HCT116 (cell line): ENCODE measurements around the gene CUX1. TPM values are rescaled to one million over a fixed set of nuclear protein-coding genes. Genes with fewer than 3 reads are reported as not detected.

ENCODE experiments used
- ATAC-seq: fragments of 200-7000 bp; cut with Tn5 transposase; 2 replicates; pipeline ENCODE4 v1.9.1; 2020; ENCODE audit warnings: mild to moderate bottlenecking, moderate library complexity
- BruUV-seq: library from RNA; stranded (reverse); fragments of 400-500 nt; replicated peaks from 2 replicates; lab custom pipeline; 2021; lab: Mats Ljungman, UMichigan
- CTCF ChIA-PET: fragments of 300-600 bp; sonication (Branson Sonifier 250); formaldehyde crosslinking; loops from one replicate; lab custom pipeline; 2021; ENCODE audit warnings: antibody characterized with exemption; lab: Charles Lee
- POLR2A ChIA-PET: fragments of 300-600, 350-600 bp; sonication (Branson Sonifier 250); formaldehyde crosslinking; loops from one replicate; lab custom pipeline; 2021; ENCODE audit warnings: antibody characterized with exemption; lab: Charles Lee
- RAD21 ChIA-PET, 2 experiments: fragments of 300-600 bp; sonication (Branson Sonifier 250); formaldehyde crosslinking; loops; one replicate each; lab custom pipeline; 2023; ENCODE audit warnings: low total read pairs in 2 of 2; ENCODE audit not compliant: uncharacterized antibody in 2 of 2, unreplicated experiment in 2 of 2, low non-redundant PET in 1 of 2; lab: Charles Lee
- DNase-seq: peaks from one replicate; pipeline ENCODE4 v3.0.0-alpha.2; 2010; ENCODE audit warnings: low read depth, low spot score
- H2AFZ ChIP-seq: fragments of 200-600 bp; shearing (Covaris generic), sonication (generic); 2 replicates; pipeline ENCODE4 v1.6.1; 2017; ENCODE audit warnings: low read depth, mixed run types, mixed read lengths, antibody characterized with exemption, low read length; ENCODE audit not compliant: poor library complexity, severe bottlenecking
- H3K27ac ChIP-seq: 2 replicates; pipeline ENCODE4 v1.5.1; 2012; ENCODE audit warnings: low read depth, low read length
- H3K27me3 ChIP-seq: fragments of 200-600 bp; sonication (generic); 2 replicates; pipeline ENCODE4 v1.6.1; 2016; ENCODE audit warnings: mixed run types, low read length, mixed read lengths; ENCODE audit not compliant: insufficient read depth
- H3K36me3 ChIP-seq, 2 experiments: fragments of 200-500 bp in 1 of 2; fragments of 200-600 bp in 1 of 2; sonication (Bioruptor generic) in 1 of 2; sonication (generic) in 1 of 2; 2 replicates each; pipeline versions ENCODE4 v1.5.1 to v1.6.1; 2014 to 2016; ENCODE audit warnings: low read length in 2 of 2, inconsistent platforms in 1 of 2, mixed read lengths in 1 of 2, mixed run types in 1 of 2; ENCODE audit not compliant: insufficient read depth in 2 of 2, control insufficient read depth in 1 of 2
- H3K4me1 ChIP-seq, 2 experiments: fragments of 200-600 bp in 1 of 2; sonication (generic) in 1 of 2; 2 replicates each; pipeline versions ENCODE4 v1.5.1 to v1.6.1; 2012 to 2017; ENCODE audit warnings: low read length in 2 of 2, inconsistent platforms in 1 of 2, mild to moderate bottlenecking in 1 of 2, mixed read lengths in 1 of 2, mixed run types in 1 of 2, moderate library complexity in 1 of 2; ENCODE audit not compliant: insufficient read depth in 2 of 2, control insufficient read depth in 1 of 2
- H3K4me2 ChIP-seq: fragments of 200-600 bp; sonication (generic); 2 replicates; pipeline ENCODE4 v1.6.1; 2017; ENCODE audit warnings: mixed run types, low read length, mixed read lengths
- H3K4me3 ChIP-seq, 2 experiments: fragments of 200-600 bp in 1 of 2; sonication (generic) in 1 of 2; replicated peaks in 1 of 2; 2 replicates each; pipeline ENCODE4 v1.5.1; 2011 to 2016; ENCODE audit warnings: low read length in 2 of 2, control low read depth in 1 of 2, low read depth in 1 of 2, mild to moderate bottlenecking in 1 of 2, mixed read lengths in 1 of 2, mixed run types in 1 of 2
- H3K79me2 ChIP-seq: fragments of 200-600 bp; sonication (generic); 2 replicates; pipeline ENCODE4 v1.6.1; 2017; ENCODE audit warnings: mild to moderate bottlenecking, mixed run types, low read length, moderate library complexity, mixed read lengths; ENCODE audit not compliant: insufficient read depth
- H3K9ac ChIP-seq: fragments of 200-600 bp; sonication (generic); 2 replicates; pipeline ENCODE4 v1.6.1; 2016; ENCODE audit warnings: low read length, mixed read lengths
- H3K9me2 ChIP-seq: fragments of 200-600 bp; sonication (generic), shearing (Covaris generic); 2 replicates; pipeline ENCODE4 v1.6.1; 2017; ENCODE audit warnings: mixed run types, mild to moderate bottlenecking, moderate library complexity; ENCODE audit not compliant: insufficient read depth
- H3K9me3 ChIP-seq, 2 experiments: fragments of 200-500 bp in 1 of 2; fragments of 200-600 bp in 1 of 2; sonication (Bioruptor generic) in 1 of 2; sonication (generic) in 1 of 2; 2 replicates each; pipeline ENCODE4 v1.6.1; 2014 to 2017; ENCODE audit warnings: low read length in 2 of 2, mixed read lengths in 2 of 2, inconsistent platforms in 1 of 2, low read depth in 1 of 2, mild to moderate bottlenecking in 1 of 2, mixed run types in 1 of 2, moderate library complexity in 1 of 2; ENCODE audit not compliant: control insufficient read depth in 1 of 2, insufficient read depth in 1 of 2
- H4K20me1 ChIP-seq: fragments of 200-600 bp; sonication (generic), shearing (Covaris generic); 2 replicates; pipeline ENCODE4 v1.6.1; 2017; ENCODE audit warnings: mixed run types, mild to moderate bottlenecking, moderate library complexity; ENCODE audit not compliant: insufficient read depth
- ATF3 ChIP-seq: IDR thresholded peaks from 2 replicates; pipeline ENCODE4 v1.6.1; 2012
- CBX3 ChIP-seq: IDR thresholded peaks from 2 replicates; pipeline ENCODE4 v1.6.1; 2012; ENCODE audit warnings: low read depth
- CEBPB ChIP-seq: IDR thresholded peaks from 2 replicates; pipeline ENCODE4 v1.6.1; 2012; ENCODE audit warnings: low read depth
- CTCF ChIP-seq, 3 experiments: fragments of 200-600 bp in 1 of 3; sonication (generic) in 1 of 3; IDR thresholded peaks in 2 of 3; conservative IDR thresholded peaks in 1 of 3; 2 replicates each; pipeline ENCODE4 v1.5.1; 2012 to 2017; ENCODE audit warnings: low read depth in 2 of 3, low read length in 2 of 3, antibody characterized with exemption in 1 of 3, borderline replicate concordance in 1 of 3, control low read depth in 1 of 3, mild to moderate bottlenecking in 1 of 3, mixed read lengths in 1 of 3, mixed run types in 1 of 3, moderate library complexity in 1 of 3; ENCODE audit not compliant: insufficient read depth in 1 of 3
- EGR1 ChIP-seq: IDR thresholded peaks from 2 replicates; pipeline ENCODE4 v1.6.1; 2012; ENCODE audit warnings: low read depth
- ELF1 ChIP-seq: IDR thresholded peaks from 2 replicates; pipeline ENCODE4 v1.6.1; 2012; ENCODE audit warnings: low read depth, borderline replicate concordance
- EZH2 ChIP-seq: fragments of 200-600 bp; sonication (generic); IDR thresholded peaks from 2 replicates; pipeline ENCODE4 v1.6.1; 2017; ENCODE audit warnings: antibody characterized with exemption, mixed run types
- EZH2phosphoT487 ChIP-seq: fragments of 200-600 bp; IDR thresholded peaks from 2 replicates; pipeline ENCODE4 v1.6.1; 2018; ENCODE audit warnings: antibody characterized with exemption, borderline replicate concordance
- JUND ChIP-seq: IDR thresholded peaks from 2 replicates; pipeline ENCODE4 v1.6.1; 2012
- POLR2A ChIP-seq: IDR thresholded peaks from 2 replicates; pipeline ENCODE4 v1.7.0; 2011; ENCODE audit warnings: borderline replicate concordance; ENCODE audit not compliant: insufficient read depth, insufficient read length; ENCODE audit errors: extremely low read depth
- POLR2AphosphoS5 ChIP-seq: IDR thresholded peaks from 2 replicates; pipeline ENCODE4 v1.6.1; 2011; ENCODE audit warnings: mild to moderate bottlenecking, low read depth, low read length, moderate library complexity
- RAD21 ChIP-seq: IDR thresholded peaks from 2 replicates; pipeline ENCODE4 v1.6.1; 2012; ENCODE audit warnings: low read depth, mild to moderate bottlenecking
- SIN3A ChIP-seq: IDR thresholded peaks from 2 replicates; pipeline ENCODE4 v1.6.1; 2012; ENCODE audit warnings: low read depth
- SP1 ChIP-seq: IDR thresholded peaks from 2 replicates; pipeline ENCODE4 v1.6.1; 2012; ENCODE audit warnings: low read depth
- TCF7L2 ChIP-seq: IDR thresholded peaks from 2 replicates; pipeline ENCODE4 v1.7.0; 2011; ENCODE audit warnings: borderline replicate concordance, inconsistent platforms; ENCODE audit not compliant: insufficient read depth, insufficient read length; ENCODE audit errors: extremely low read depth
- YY1 ChIP-seq: IDR thresholded peaks from 2 replicates; pipeline ENCODE4 v1.6.1; 2011; ENCODE audit warnings: low read length, low read depth, moderate library complexity, mild to moderate bottlenecking; ENCODE audit not compliant: insufficient replicate concordance; ENCODE audit errors: extremely low read depth
- ZBTB33 ChIP-seq: IDR thresholded peaks from 2 replicates; pipeline ENCODE4 v1.6.1; 2011; ENCODE audit warnings: mild to moderate bottlenecking, low read length, moderate library complexity; ENCODE audit not compliant: insufficient replicate concordance; ENCODE audit errors: extremely low read depth
- ZFX ChIP-seq: fragments of 450-650 bp; IDR thresholded peaks from 2 replicates; pipeline ENCODE4 v1.6.1; 2017
- ZNF274 ChIP-seq: fragments of 200-500 bp; sonication (Bioruptor generic); IDR thresholded peaks from 2 replicates; pipeline ENCODE4 v1.6.1; 2014; ENCODE audit warnings: mild to moderate bottlenecking, low read depth, low read length, inconsistent platforms
- intact Hi-C: fragments of 100-400 bp; cut with micrococcal nuclease; formaldehyde crosslinking; loops from 2 replicates; pipeline ENCODE4 v1.10.0; 2022
- total RNA-seq: library from RNA; stranded (reverse); gene quantifications from one replicate; pipeline ENCODE4 v1.2.1, GENCODE V29; 2021; ENCODE audit not compliant: unreplicated experiment
- TF ChIP-seq, protein P1 (sequence below): IDR thresholded peaks from 2 replicates; pipeline ENCODE4 v1.6.1; 2012; ENCODE audit warnings: low read depth

Gene CUX1
- total RNA-seq, 1 experiment from 2014 or later, result 68.9 TPM

GRCh38 chr7:102234131-102234530 lies 416.7 kb downstream of the CUX1 start:
- H3K27ac ChIP-seq, result no peak overlapping the region
- TF ChIP-seq ATF3, result no peak
- no peak for TF ChIP-seq JUND
- no peak for TF ChIP-seq EZH2phosphoT487
- no peak for TF ChIP-seq SP1
- TF ChIP-seq, protein P1, sequence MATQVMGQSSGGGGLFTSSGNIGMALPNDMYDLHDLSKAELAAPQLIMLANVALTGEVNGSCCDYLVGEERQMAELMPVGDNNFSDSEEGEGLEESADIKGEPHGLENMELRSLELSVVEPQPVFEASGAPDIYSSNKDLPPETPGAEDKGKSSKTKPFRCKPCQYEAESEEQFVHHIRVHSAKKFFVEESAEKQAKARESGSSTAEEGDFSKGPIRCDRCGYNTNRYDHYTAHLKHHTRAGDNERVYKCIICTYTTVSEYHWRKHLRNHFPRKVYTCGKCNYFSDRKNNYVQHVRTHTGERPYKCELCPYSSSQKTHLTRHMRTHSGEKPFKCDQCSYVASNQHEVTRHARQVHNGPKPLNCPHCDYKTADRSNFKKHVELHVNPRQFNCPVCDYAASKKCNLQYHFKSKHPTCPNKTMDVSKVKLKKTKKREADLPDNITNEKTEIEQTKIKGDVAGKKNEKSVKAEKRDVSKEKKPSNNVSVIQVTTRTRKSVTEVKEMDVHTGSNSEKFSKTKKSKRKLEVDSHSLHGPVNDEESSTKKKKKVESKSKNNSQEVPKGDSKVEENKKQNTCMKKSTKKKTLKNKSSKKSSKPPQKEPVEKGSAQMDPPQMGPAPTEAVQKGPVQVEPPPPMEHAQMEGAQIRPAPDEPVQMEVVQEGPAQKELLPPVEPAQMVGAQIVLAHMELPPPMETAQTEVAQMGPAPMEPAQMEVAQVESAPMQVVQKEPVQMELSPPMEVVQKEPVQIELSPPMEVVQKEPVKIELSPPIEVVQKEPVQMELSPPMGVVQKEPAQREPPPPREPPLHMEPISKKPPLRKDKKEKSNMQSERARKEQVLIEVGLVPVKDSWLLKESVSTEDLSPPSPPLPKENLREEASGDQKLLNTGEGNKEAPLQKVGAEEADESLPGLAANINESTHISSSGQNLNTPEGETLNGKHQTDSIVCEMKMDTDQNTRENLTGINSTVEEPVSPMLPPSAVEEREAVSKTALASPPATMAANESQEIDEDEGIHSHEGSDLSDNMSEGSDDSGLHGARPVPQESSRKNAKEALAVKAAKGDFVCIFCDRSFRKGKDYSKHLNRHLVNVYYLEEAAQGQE, result no peak
- TF ChIP-seq TCF7L2, result no peak
- TF ChIP-seq CBX3, result no peak
- TF ChIP-seq RAD21, result no peak
- no peak for TF ChIP-seq POLR2A
- TF ChIP-seq ZNF274, result no peak
- no peak for TF ChIP-seq ELF1
- TF ChIP-seq ZFX, result no peak
- no peak for TF ChIP-seq CEBPB
- TF ChIP-seq ZBTB33, result no peak
- no peak for TF ChIP-seq POLR2AphosphoS5
- TF ChIP-seq YY1, result no peak
- TF ChIP-seq SIN3A, result no peak
- TF ChIP-seq EZH2, result no peak
- no peak for TF ChIP-seq CTCF (IDR thresholded peaks at IDR 0.05 in 2 of 3, conservative IDR thresholded peaks at IDR 0.05 in 1 of 3; ENCODE audit: borderline replicate concordance in 1 of 3, insufficient read depth in 1 of 3, low read depth in 2 of 3, low read length in 2 of 3)
- no peak for TF ChIP-seq EGR1
- TF ChIP-seq, all 23 proteins: peak for 0
- ATAC-seq (no peak), DNase-seq (no peak)
- Histone ChIP-seq H3K27me3 (no peaks in the 10 kb centered on the region), H3K4me3 (no peak overlapping the region), H3K4me1 (peaks cover 0 to 13% of the 10 kb centered on the region in 2 experiments; a peak in 1 of 4 replicates), H3K9me2 (no peaks in the 10 kb centered on the region), H3K9me3 (no peaks in the 10 kb centered on the region), H3K9ac (no peak overlapping the region), H2AFZ (no peak overlapping the region), H4K20me1 (no peaks in the 10 kb centered on the region), H3K36me3 (peaks cover 0 to 3% of the 10 kb centered on the region in 2 experiments; a peak in 2 of 4 replicates), H3K79me2 (no peaks in the 10 kb centered on the region), H3K4me2 (no peak overlapping the region)
- POLR2A ChIA-PET, result no interaction called here
- no TSS peak for BruUV-seq
- CTCF ChIA-PET, result no interaction called here
- intact Hi-C loops, result loop anchor here (10.0 kb wide), 1 partner anchor 379 kb away; no protein-coding TSS in a partner anchor
- RAD21 ChIA-PET, result no interaction called here
